Neutrophil (primary cell): Measurements from ENCODE around the gene PAGE4.

Experiments
- H3K27ac ChIP-seq: fragments of 200-600 bp; sonication (generic); 2 replicates; pipeline ENCODE4 v1.5.1; 2016; ENCODE audit warnings: mild to moderate bottlenecking, moderate library complexity
- H3K27me3 ChIP-seq: fragments of 200-600 bp; sonication (generic); 2 replicates; pipeline ENCODE4 v1.6.0; 2016; ENCODE audit warnings: mild to moderate bottlenecking
- H3K36me3 ChIP-seq: fragments of 200-600 bp; sonication (generic); 2 replicates; pipeline ENCODE4 v1.5.1; 2017
- H3K4me1 ChIP-seq, 2 experiments: fragments of 200-600 bp in 1 of 2; sonication (generic) in 1 of 2; 1 replicate in 1 of 2; 2 replicates in 1 of 2; pipeline versions ENCODE4 v1.5.1 to v1.6.1; 2013 to 2016; ENCODE audit warnings: low read depth in 1 of 2, low read length in 1 of 2, mild to moderate bottlenecking in 1 of 2, moderate library complexity in 1 of 2; ENCODE audit not compliant: control insufficient read depth in 1 of 2, insufficient read depth in 1 of 2
- H3K4me3 ChIP-seq, 2 experiments: fragments of 200-600 bp in 1 of 2; sonication (generic) in 1 of 2; 1 replicate in 1 of 2; 2 replicates in 1 of 2; pipeline ENCODE4 v1.5.1; 2013 to 2016; ENCODE audit warnings: low read depth in 1 of 2, low read length in 1 of 2, mild to moderate bottlenecking in 1 of 2, moderate library complexity in 1 of 2
- H3K9me3 ChIP-seq: fragments of 200-600 bp; sonication (generic); 2 replicates; pipeline ENCODE4 v1.5.1; 2016
- TF ChIP-seq, protein P1 (sequence below): fragments of 200-600 bp; sonication (generic); IDR thresholded peaks from 2 replicates; pipeline ENCODE4 v1.5.1; 2016; ENCODE audit warnings: antibody characterized with exemption

PAGE4 gene

DNA sequence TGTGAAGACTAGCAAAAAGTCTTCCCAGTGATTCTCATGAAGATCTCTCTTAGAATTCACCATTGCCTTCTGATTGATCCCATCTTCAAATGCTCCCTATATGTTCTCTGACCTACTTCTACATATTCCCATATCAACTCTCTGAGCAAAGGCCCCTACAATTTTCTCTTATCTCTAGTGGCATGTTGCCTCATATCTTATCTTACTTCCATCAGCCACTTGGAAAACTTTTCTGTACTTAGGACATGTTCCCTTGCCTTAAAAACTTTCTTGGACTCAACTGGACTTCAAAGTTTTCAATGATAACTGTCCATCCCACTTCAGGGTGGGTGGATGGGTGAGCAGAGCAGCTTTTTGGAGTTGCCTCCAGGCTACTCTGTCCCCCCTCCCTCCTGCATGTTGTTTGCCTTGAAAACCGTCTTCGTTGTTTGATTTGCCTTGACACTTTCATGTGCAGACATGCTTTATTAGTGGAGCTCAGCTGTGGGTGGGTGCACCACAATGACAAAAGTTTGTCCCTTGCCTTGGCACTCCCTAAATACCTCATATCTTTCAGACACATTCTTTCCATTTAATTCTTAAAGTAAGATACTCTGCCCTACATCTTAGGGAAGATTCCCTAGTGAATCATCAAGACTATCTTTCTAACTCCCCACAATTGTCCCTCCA is 31.9 kb downstream of the PAGE4 start:
- Histone ChIP-seq H3K4me1 (no peaks in the 10 kb centered on the region), H3K9me3 (no peaks in the 10 kb centered on the region), H3K4me3 (no peak overlapping the region), H3K27ac (no peak overlapping the region), H3K27me3 (no peaks in the 10 kb centered on the region), H3K36me3 (no peaks in the 10 kb centered on the region)
- TF ChIP-seq, protein P1, sequence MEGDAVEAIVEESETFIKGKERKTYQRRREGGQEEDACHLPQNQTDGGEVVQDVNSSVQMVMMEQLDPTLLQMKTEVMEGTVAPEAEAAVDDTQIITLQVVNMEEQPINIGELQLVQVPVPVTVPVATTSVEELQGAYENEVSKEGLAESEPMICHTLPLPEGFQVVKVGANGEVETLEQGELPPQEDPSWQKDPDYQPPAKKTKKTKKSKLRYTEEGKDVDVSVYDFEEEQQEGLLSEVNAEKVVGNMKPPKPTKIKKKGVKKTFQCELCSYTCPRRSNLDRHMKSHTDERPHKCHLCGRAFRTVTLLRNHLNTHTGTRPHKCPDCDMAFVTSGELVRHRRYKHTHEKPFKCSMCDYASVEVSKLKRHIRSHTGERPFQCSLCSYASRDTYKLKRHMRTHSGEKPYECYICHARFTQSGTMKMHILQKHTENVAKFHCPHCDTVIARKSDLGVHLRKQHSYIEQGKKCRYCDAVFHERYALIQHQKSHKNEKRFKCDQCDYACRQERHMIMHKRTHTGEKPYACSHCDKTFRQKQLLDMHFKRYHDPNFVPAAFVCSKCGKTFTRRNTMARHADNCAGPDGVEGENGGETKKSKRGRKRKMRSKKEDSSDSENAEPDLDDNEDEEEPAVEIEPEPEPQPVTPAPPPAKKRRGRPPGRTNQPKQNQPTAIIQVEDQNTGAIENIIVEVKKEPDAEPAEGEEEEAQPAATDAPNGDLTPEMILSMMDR, result no peak

DNA sequence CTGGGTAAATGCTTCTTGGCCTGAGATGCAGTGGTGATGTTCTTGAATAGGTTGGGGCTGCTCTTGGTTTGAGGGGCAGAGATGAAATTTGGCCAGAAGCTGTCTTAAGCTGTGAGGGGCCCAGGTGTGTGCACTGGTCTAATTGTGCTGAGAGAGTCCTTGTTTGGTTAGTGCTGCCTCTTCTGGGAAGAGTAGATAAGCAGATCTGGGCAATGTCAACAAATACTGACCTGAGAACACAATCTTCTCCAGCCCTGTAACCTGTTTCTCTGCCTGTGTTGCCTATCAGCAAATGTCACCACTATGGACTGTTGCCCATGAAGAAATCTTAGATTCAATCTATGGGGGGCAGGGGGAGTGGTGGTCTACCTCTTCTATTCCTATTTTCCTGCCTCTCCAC is 33.0 kb downstream of the PAGE4 start:
- Histone ChIP-seq H3K9me3 (no peaks in the 10 kb centered on the region), H3K27ac (no peak overlapping the region), H3K36me3 (no peaks in the 10 kb centered on the region), H3K27me3 (no peaks in the 10 kb centered on the region), H3K4me1 (no peaks in the 10 kb centered on the region), H3K4me3 (no peak overlapping the region)
- TF ChIP-seq, protein P1, result no peak

- H3K36me3 ChIP-seq, result no peaks in the 10 kb centered on the region
- no peaks in the 10 kb centered on the region for H3K27me3 ChIP-seq
- no peak overlapping the region for H3K27ac ChIP-seq
- no peaks in the 10 kb centered on the region for H3K9me3 ChIP-seq
- H3K4me3 ChIP-seq, result no peak overlapping the region
- TF ChIP-seq, protein P1, result no peak
- no peaks in the 10 kb centered on the region for H3K4me1 ChIP-seq
Measured at GRCh38 chrX:49868739-49869138, 39.6 kb downstream of the PAGE4 start.

GRCh38 chrX:49876750-49877149 is 47.6 kb downstream of the PAGE4 start:
- H3K36me3 ChIP-seq, result no peaks in the 10 kb centered on the region
- TF ChIP-seq, protein P1, result no peak
- H3K27me3 ChIP-seq, result peaks cover 10% of the 10 kb centered on the region
- H3K4me3 ChIP-seq, result no peak overlapping the region
- no peaks in the 10 kb centered on the region for H3K4me1 ChIP-seq
- H3K9me3 ChIP-seq, result no peaks in the 10 kb centered on the region
- no peak overlapping the region for H3K27ac ChIP-seq

- TF ChIP-seq, protein P1, result no peak
- no peaks in the 10 kb centered on the region for H3K4me1 ChIP-seq
- H3K4me3 ChIP-seq, result no peak overlapping the region
- no peak overlapping the region for H3K27ac ChIP-seq
- H3K36me3 ChIP-seq, result no peaks in the 10 kb centered on the region
- no peaks in the 10 kb centered on the region for H3K9me3 ChIP-seq
- H3K27me3 ChIP-seq, result peaks cover 10% of the 10 kb centered on the region
Measured at GRCh38 chrX:49877397-49878101, 48.4 kb downstream of the PAGE4 start.
